B cell (primary cell): ENCODE data around the gene CDC42BPB. TPM values are rescaled to one million over a fixed set of nuclear protein-coding genes. Genes with fewer than 3 reads are reported as not detected.

Source experiments
- ATAC-seq: fragments of 200-7000 bp; cut with Tn5 transposase; one replicate; pipeline ENCODE4 v1.10.0; 2021; ENCODE audit warnings: low read depth, mild to moderate bottlenecking, moderate number of reproducible peaks, moderate library complexity
- CTCF ChIA-PET: fragments of 350-600 bp; sonication (Branson Sonifier 250); formaldehyde crosslinking; loops from one replicate; lab custom pipeline; 2021; ENCODE audit warnings: antibody characterized with exemption, inconsistent platforms; lab: Charles Lee
- POLR2A ChIA-PET: fragments of 350-600 bp; sonication (Branson Sonifier 250); formaldehyde crosslinking; loops from one replicate; lab custom pipeline; 2021; ENCODE audit warnings: antibody characterized with exemption; lab: Charles Lee
- DNase-seq: peaks from one replicate; pipeline ENCODE4 v3.0.0; 2013
- H2AFZ ChIP-seq: 2 replicates; pipeline ENCODE4 v1.6.1; 2012; ENCODE audit warnings: mild to moderate bottlenecking, low read depth, low read length; ENCODE audit not compliant: insufficient read depth, poor library complexity, severe bottlenecking
- H3K27ac ChIP-seq, 2 donors: 1 replicate in 1 of 2; 2 replicates in 1 of 2; pipeline ENCODE4 v1.5.1; 2012 to 2013; ENCODE audit warnings: low read length in 2 of 2, mild to moderate bottlenecking in 2 of 2, moderate library complexity in 1 of 2
- H3K27me3 ChIP-seq, 4 experiments: fragments of 200-600 bp in 1 of 4; sonication (generic) in 1 of 4; replicated peaks in 1 of 4; 1 replicate in 2 of 4; 2 replicates in 2 of 4; pipeline versions ENCODE4 v1.6.1 to v1.7.0; 2013 to 2016; ENCODE audit warnings: low read length in 3 of 4, mild to moderate bottlenecking in 2 of 4, mixed read lengths in 1 of 4, moderate library complexity in 1 of 4; ENCODE audit not compliant: insufficient read depth in 4 of 4, control insufficient read depth in 3 of 4; ENCODE audit errors: control extremely low read depth in 1 of 4
- H3K36me3 ChIP-seq, 2 experiments: replicated peaks in 1 of 2; 1 replicate in 1 of 2; 2 replicates in 1 of 2; pipeline versions ENCODE4 v1.6.1 to v1.7.1; 2013; ENCODE audit warnings: low read length in 1 of 2; ENCODE audit not compliant: insufficient read depth in 2 of 2, control insufficient read depth in 1 of 2; ENCODE audit errors: control extremely low read depth in 1 of 2, extremely low read depth in 1 of 2
- H3K4me1 ChIP-seq, 2 donors: fragments of 200-600 bp in 1 of 2; sonication (generic) in 1 of 2; 1 replicate in 1 of 2; 2 replicates in 1 of 2; pipeline versions ENCODE4 v1.5.1 to v1.6.1; 2013 to 2017; ENCODE audit warnings: low read length in 2 of 2; ENCODE audit not compliant: control insufficient read depth in 2 of 2, insufficient read depth in 2 of 2
- H3K4me2 ChIP-seq: replicated peaks from 2 replicates; pipeline ENCODE3; 2012; ENCODE audit warnings: mild to moderate bottlenecking, low read depth, low read length; ENCODE audit not compliant: poor library complexity, severe bottlenecking
- H3K4me3 ChIP-seq, 5 experiments: fragments of 200-600 bp in 1 of 5; sonication (generic) in 1 of 5; 1 replicate in 3 of 5; 2 replicates in 2 of 5; pipeline versions ENCODE4 v1.5.1 to v1.7.0; 2011 to 2016; ENCODE audit warnings: low read length in 4 of 5, mild to moderate bottlenecking in 4 of 5, low read depth in 2 of 5, control low read depth in 1 of 5, moderate library complexity in 1 of 5; ENCODE audit not compliant: insufficient read depth in 1 of 5; ENCODE audit errors: control extremely low read depth in 1 of 5, extremely low read depth in 1 of 5
- H3K79me2 ChIP-seq: fragments of 200-600 bp; sonication (generic); one replicate; pipeline ENCODE4 v1.6.0; 2016; ENCODE audit warnings: low read length; ENCODE audit not compliant: control insufficient read depth, insufficient read depth
- H3K9ac ChIP-seq: fragments of 200-600 bp; sonication (generic); 2 replicates; pipeline ENCODE4 v1.6.1; 2017; ENCODE audit warnings: mild to moderate bottlenecking, low read length, moderate library complexity
- H3K9me3 ChIP-seq, 3 donors: one replicate each; pipeline versions ENCODE4 v1.6.1 to v1.7.1; 2013; ENCODE audit warnings: low read length in 2 of 3; ENCODE audit not compliant: control insufficient read depth in 2 of 3, insufficient read depth in 1 of 3; ENCODE audit errors: control extremely low read depth in 1 of 3
- H4K20me1 ChIP-seq: 2 replicates; pipeline ENCODE4 v1.6.0; 2012; ENCODE audit warnings: mild to moderate bottlenecking, low read length; ENCODE audit not compliant: insufficient read depth, control insufficient read depth, poor library complexity, severe bottlenecking
- H3K27ac Mint-ChIP-seq: one replicate; pipeline ENCODE4 v1.8.0; 2021; ENCODE audit warnings: mixed read lengths
- H3K27me3 Mint-ChIP-seq: one replicate; pipeline ENCODE4 v1.8.0; 2021; ENCODE audit warnings: mixed read lengths
- H3K4me1 Mint-ChIP-seq: one replicate; pipeline ENCODE4 v1.8.0; 2021; ENCODE audit warnings: mixed read lengths
- H3K4me3 Mint-ChIP-seq: one replicate; pipeline ENCODE4 v1.8.0; 2021; ENCODE audit warnings: mixed read lengths
- H3K9me3 Mint-ChIP-seq: one replicate; pipeline ENCODE4 v1.8.0; 2022; ENCODE audit warnings: mixed read lengths; ENCODE audit not compliant: insufficient read depth
- CTCF ChIP-seq: fragments of 200-600 bp; IDR thresholded peaks from one replicate; pipeline ENCODE4 v1.8.0; 2022; ENCODE audit warnings: antibody characterized with exemption, mild to moderate bottlenecking
- EZH2 ChIP-seq: IDR thresholded peaks from 2 replicates; pipeline ENCODE4 v1.6.1; 2012; ENCODE audit warnings: borderline replicate concordance, low read depth, mild to moderate bottlenecking, moderate library complexity, low read length; ENCODE audit not compliant: insufficient read depth, poor library complexity, severe bottlenecking
- WGBS: methylation state at CpG from one replicate; pipeline ENCODE4 v1.1.5; 2013; ENCODE audit warnings: missing lambda C conversion rate; ENCODE audit not compliant: insufficient coverage; 5-methylcytosine and 5-hydroxymethylcytosine counted together
- intact Hi-C: fragments of 100-400 bp; cut with micrococcal nuclease; formaldehyde crosslinking; loops from one replicate; pipeline ENCODE4 v1.10.0; 2022
- polyA plus RNA-seq: library from polyadenylated mRNA; depleted of rRNA; stranded (reverse); fragments of >200 nt; gene quantifications from 2 replicates; pipeline ENCODE4 v1.2.3, GENCODE V29; 2012
- total RNA-seq, 2 donors: library from RNA; stranded (reverse); fragments of 120-200 nt in 1 of 2; gene quantifications; 1 replicate in 1 of 2; 2 replicates in 1 of 2; pipeline versions ENCODE4 v1.2.3 to v1.2.4, GENCODE V29; 2013 to 2022

The CDC42BPB gene
- total and polyA plus RNA-seq, 2 donors (not counting 1 experiment from before 2014, with no cell fraction given), result 23.9 to 52.5 TPM

- H3K4me3 ChIP-seq, result no peak overlapping the region
- no peaks in the 10 kb centered on the region for H3K9me3 Mint-ChIP-seq
- peak overlapping the region; percentile 40 for H3K4me3 Mint-ChIP-seq
- H3K27me3 Mint-ChIP-seq, result no peaks in the 10 kb centered on the region
- peak overlapping the region; percentile 42 for H3K4me2 ChIP-seq
- DNase-seq (no peak), ATAC-seq (no peak)
- H3K27ac ChIP-seq, result no peak overlapping the region
- peaks cover 17% of the 10 kb centered on the region for H4K20me1 ChIP-seq
- ChIA-PET CTCF (interaction anchor here (1.4 kb wide), 1 partner anchor 83 kb away, joined by 3 read pairs; no protein-coding TSS in a partner anchor), POLR2A (no interaction called here)
- H3K9me3 ChIP-seq, result peaks cover 0 to 5% (median 2%) of the 10 kb centered on the region in 3 donors
- peaks cover 72% of the 10 kb centered on the region for H3K79me2 ChIP-seq
- peaks cover 0 to 6% of the 10 kb centered on the region in 2 donors for H3K4me1 ChIP-seq
- intact Hi-C loops, result no loop called here
- peaks cover 28% of the 10 kb centered on the region for H3K4me1 Mint-ChIP-seq
- H2AFZ ChIP-seq, result no peak overlapping the region
- no peak for TF ChIP-seq CTCF
- TF ChIP-seq EZH2, result no peak
- WGBS, result 70% methylated on average over 11 of the region's 12 CpGs
- H3K36me3 ChIP-seq, result no peaks in the 10 kb centered on the region
- no peak overlapping the region for H3K27ac Mint-ChIP-seq
- H3K27me3 ChIP-seq, result no peaks in the 10 kb centered on the region
- no peak overlapping the region for H3K9ac ChIP-seq
Measured at GRCh38 chr14:103022002-103022684, 35.2 kb downstream of the CDC42BPB start.

- H3K4me3 Mint-ChIP-seq, result peak overlapping the region; percentile 40
- DNase-seq, result no peak
- no peaks in the 10 kb centered on the region for H3K9me3 Mint-ChIP-seq
- Histone ChIP-seq H3K9ac (no peak overlapping the region), H3K36me3 (no peaks in the 10 kb centered on the region), H3K4me2 (peak overlapping the region; percentile 42), H3K27ac (no peak overlapping the region), H3K79me2 (peaks cover 72% of the 10 kb centered on the region), H3K4me3 (peak overlapping the region in 1 of 5 experiments; percentile 9), H4K20me1 (peaks cover 21% of the 10 kb centered on the region), H2AFZ (no peak overlapping the region), H3K4me1 (peaks cover 0 to 6% of the 10 kb centered on the region in 2 donors), H3K9me3 (peaks cover 0 to 5% (median 2%) of the 10 kb centered on the region in 3 donors), H3K27me3 (no peaks in the 10 kb centered on the region)
- no peak for ATAC-seq
- H3K27ac Mint-ChIP-seq, result no peak overlapping the region
- WGBS, result 35% methylated on average over 11 of the region's 11 CpGs
- TF ChIP-seq CTCF, result no peak
- no peak for TF ChIP-seq EZH2
- POLR2A ChIA-PET, result no interaction called here
- CTCF ChIA-PET, result interaction anchor here (1.4 kb wide), 1 partner anchor 83 kb away, joined by 3 read pairs; no protein-coding TSS in a partner anchor
- H3K4me1 Mint-ChIP-seq, result peaks cover 25% of the 10 kb centered on the region
- no peaks in the 10 kb centered on the region for H3K27me3 Mint-ChIP-seq
- intact Hi-C loops, result no loop called here
Measured at GRCh38 chr14:103021684-103022001, 35.7 kb downstream of the CDC42BPB start.
